Limb (tissue), 2 donors: Measurements from ENCODE around the gene SAA1.

Source experiments
- DNase-seq, 2 donors: peaks; one replicate each; pipeline ENCODE4 v3.0.0-alpha.2; 2016; ENCODE audit errors: extremely low spot score in 2 of 2

SAA1 gene

DNA sequence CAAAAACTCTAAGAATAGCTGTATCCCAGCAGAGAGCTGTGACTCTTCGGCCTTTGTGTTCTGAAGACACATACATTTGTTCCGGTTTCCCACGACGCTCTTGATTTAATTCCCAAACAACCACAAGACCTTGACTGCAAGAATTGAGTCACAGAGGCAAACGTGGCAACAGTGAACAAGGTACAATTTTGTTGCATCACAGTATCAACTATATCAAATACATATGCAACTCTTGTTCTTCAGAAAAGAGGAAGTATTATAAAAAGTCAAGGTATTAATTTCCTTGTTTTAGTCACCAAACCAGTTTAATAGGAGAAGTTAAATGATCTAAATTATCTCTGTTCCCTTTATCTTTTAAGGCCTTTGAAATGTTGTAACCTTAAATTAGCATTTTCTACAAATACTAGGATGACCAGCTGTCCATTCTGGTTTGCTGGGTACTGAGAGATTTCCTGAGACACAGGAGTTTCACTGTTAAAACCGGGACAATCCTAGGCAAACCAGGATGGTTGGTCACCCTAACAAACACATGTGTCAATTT lies 44.8 kb downstream of the SAA1 start:
- no peak for DNase-seq

GRCh38 chr11:18312012-18312411 lies 45.9 kb downstream of the SAA1 start:
- no peak for DNase-seq

GRCh38 chr11:18312663-18313420 lies 46.8 kb downstream of the SAA1 start:
- no peak for DNase-seq

- DNase-seq: no peak
Measured at GRCh38 chr11:18313965-18314763, 48.1 kb downstream of the SAA1 start.

DNA sequence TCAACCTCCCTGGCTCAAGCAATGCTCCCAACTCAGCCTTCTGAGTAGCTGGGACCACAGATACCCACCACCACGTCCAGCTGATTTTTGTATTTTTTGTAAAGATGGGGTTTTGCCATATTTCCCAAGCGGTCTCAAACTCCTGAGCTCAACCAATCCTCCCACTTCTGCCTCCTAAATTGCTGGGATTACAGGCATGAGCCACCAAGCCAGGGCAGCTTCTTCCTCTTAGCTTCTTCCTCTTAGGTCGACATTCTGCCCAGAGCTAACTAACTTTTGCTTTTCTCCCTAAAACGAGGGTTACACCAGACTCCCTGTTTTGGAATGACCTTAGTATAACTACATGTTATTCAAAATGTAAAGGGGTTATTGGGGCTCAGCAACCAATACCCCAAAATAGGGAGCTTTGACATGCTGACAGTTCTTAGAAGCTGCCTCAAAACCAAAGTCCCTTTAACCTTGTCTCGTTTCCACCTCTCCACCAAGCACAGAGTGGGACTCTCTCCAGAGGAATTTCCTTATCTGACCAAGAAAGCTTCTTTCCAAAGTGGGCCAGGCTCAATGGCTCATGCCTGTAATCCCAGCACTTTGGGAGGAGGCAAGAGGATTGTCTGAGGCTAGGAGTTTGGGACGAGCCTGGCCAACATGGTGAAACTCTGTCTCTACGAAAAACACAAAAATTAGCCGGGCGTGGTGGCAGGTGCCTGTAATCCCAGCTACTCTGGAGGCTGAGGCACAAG lies 48.9 kb downstream of the SAA1 start:
- DNase-seq: no peak

GRCh38 chr11:18315893-18316292 lies 49.8 kb downstream of the SAA1 start:
- DNase-seq: no peak

GRCh38 chr11:18317551-18317950 lies 51.5 kb downstream of the SAA1 start:
- no peak for DNase-seq
